Frontal cortex (tissue), 4 donors: ENCODE results near the gene NAALADL2. TPM values are rescaled to one million over a fixed set of nuclear protein-coding genes. Genes with fewer than 3 reads are reported as not detected.
"Not testable (repeated sequence)": the region's sequence is repeated elsewhere in the genome, so short reads cannot be mapped to it uniquely, and the experiment has no call there.

ENCODE experiments used
- DNase-seq, 2 donors: peaks; one replicate each; pipeline ENCODE4 v3.0.0; 2012; ENCODE audit warnings: low spot score in 2 of 2
- FAIRE-seq: peaks from 2 replicates; lab custom pipeline; 2012; peaks lifted over from hg19 to GRCh38; lab: Jason Lieb, UNC
- total RNA-seq: library from RNA; depleted of rRNA; stranded (reverse); fragments of >200 nt; gene quantifications from one replicate; pipeline ENCODE4 v1.2.3, GENCODE V29; 2014
- donor health status: control.
- donor health status: control.
- donor health status: control.

Gene NAALADL2
- total RNA-seq, 1 donor from 2014 or later, result 4.9 TPM

GRCh38 chr3:175428466-175428865 is 569.3 kb downstream of the NAALADL2 start:
- DNase-seq (no peak), FAIRE-seq (no peak)

- no peak for DNase-seq
- no peak for FAIRE-seq
These were observed 572.0 kb downstream of the NAALADL2 start for GRCh38 chr3:175430983-175431773.

- DNase-seq (no peak), FAIRE-seq (no peak)
These were observed 573.4 kb downstream of the NAALADL2 start for GRCh38 chr3:175432376-175433025.

DNA sequence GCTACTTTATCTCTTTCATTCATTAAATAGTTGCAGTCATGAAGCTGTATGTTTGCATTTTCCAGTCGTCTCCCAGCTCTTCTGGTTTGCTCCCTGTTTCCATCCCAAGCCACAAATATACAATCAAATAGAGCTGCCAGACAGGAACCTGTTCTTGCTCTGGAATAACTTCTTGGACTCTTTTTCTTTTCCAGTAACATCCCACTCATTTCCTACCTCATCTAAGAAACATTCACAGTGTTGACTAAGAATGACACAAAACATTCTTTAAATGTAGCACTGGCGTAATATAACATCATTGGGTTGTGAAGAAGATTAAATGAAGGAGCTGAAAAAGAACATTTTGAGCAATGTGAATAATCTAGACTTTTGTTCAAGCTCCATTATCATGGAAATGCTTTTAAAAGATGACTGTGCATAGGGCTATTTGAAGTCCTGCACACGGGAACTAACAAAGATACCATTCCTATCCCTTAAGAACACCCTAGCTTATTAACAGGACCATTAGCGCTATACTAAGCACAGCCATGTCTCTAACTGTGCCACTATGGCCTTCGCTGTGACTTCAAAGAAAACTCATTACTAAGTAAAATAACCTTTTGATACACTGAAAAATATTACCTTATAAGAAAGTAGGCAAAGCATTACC is 574.0 kb downstream of the NAALADL2 start:
- FAIRE-seq, result no peak
- no peak for DNase-seq

DNA sequence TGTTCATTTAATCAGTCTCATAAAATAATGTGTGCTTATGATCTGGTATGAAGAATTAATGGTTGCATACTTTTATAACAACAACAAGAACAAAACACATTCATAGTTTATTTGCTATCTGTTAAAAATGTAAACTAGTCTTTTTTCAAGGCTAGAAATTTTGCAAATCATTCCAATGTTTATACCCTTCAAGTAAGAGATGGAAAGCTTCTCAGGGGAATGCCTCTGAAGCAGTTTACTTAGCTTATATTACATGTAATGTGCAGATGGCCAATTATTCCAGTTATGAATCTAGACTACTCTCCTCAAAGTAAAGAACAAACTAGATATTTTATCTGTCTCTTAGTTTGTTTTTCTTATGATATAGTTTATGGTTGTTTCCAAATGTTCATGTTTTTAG is 575.4 kb downstream of the NAALADL2 start:
- FAIRE-seq, result no peak

DNA sequence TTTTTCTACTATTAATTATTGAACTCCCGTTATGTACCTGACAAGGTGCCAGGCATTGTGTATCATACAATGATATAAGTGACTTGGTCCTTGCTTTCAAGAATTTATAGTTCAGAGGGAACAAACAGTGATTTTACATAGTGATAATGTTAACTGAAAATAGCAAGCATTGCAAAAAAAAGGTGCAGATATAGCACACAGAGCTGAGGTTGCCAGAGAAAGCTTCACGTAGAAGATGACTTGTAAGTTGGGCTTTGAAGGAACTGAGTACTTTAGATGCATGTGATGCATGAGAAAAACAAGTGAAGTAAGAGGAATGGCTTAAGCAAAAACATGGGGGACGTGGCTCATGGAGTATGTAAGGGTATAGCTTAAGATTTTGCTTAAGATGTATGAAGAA is 584.5 kb downstream of the NAALADL2 start:
- no peak for FAIRE-seq
- DNase-seq, result no peak

More for the DNA sequence above, 575.4 kb downstream of the NAALADL2 start:
- no peak for DNase-seq

GRCh38 chr3:175445741-175446140 is 586.6 kb downstream of the NAALADL2 start:
- FAIRE-seq (no peak), DNase-seq (no peak)

DNA sequence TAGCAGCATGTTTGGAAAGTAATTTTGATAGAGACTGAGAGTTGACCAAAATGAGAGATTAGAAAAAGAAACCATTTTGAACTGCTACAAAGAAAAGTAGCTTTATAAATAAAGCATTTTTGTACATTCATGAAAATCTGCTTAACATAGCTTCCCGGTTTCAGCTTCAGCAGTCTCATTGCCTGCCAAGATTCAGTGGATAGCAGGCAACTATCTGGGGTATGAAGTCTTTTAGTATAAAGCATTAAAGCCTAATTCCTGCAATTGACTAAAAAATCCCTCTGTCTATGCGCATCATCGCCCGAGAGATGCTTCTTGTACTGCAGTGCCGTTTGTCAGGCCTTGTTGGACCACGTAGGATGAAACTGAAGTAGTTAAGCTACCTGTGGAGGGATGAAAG is 588.4 kb downstream of the NAALADL2 start:
- FAIRE-seq (no peak), DNase-seq (no peak)

DNA sequence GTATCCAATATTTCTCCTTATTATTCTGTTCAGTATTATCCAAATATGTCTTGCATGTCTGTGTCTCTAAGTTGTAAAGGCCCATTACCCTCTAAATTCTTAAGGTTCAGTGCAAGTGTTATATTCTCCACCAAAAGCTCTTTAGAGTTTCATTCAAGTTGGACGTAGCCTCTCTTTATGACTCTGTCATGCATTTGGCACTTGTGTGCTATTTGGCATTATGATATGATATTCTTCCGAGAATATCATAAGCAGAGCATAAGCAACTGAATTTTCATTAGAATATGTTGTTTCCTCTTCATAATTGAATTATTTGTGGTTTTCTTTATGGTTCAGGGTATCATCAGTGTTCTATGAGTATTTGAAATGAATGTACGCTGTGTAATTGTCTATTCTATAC is 594.2 kb downstream of the NAALADL2 start:
- FAIRE-seq, result no peak
- DNase-seq, result no peak

GRCh38 chr3:175456466-175456865 is 597.3 kb downstream of the NAALADL2 start:
- DNase-seq (no peak), FAIRE-seq (no peak)

DNA sequence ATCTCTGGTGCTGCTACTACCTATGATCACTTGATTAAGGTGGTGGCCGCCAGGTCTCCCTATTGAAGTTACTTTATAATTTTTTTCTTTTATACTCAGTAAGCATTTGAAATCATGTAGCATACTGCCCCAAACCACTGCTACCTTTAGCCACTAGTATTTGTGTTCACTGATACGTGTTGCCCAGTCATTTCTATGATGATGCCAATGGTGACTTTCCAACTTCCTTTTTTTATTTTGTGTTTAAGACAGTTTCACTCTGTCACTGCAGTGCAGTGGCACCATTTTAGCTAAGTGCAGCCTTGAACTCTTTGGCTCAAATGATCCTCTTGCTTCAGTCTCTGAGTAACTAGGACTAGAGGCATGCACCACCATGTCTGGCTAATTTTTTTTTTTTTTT is 598.2 kb downstream of the NAALADL2 start:
- FAIRE-seq, result no peak

DNA sequence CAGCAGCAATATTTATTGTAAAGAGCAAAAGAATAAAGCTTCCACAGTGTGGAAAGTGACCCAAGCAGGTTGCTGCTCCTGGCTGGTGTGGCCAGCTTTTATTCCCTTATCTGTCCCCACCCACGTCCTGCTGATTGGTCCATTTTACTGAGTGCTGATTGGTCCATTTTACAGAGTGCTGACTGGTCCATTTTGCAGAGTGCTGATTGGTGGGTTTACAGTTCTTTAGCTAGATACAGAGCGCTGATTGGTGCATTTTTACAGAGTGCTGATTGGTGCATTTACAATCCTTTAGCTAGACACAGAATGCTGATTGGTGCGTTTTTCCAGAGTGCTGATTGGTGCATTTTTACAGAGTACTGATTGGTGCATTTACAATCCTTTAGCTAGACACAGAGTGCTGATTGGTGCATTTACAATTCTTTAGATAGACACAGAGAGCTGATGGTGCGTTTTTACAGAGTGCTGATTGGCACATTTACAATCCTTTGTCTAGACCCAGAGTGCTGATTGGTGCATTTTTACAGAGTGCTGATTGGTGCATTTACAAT is 601.8 kb downstream of the NAALADL2 start:
- FAIRE-seq, DNase-seq: not testable (repeated sequence)

More for the DNA sequence above, 598.2 kb downstream of the NAALADL2 start:
- no peak for DNase-seq

DNA sequence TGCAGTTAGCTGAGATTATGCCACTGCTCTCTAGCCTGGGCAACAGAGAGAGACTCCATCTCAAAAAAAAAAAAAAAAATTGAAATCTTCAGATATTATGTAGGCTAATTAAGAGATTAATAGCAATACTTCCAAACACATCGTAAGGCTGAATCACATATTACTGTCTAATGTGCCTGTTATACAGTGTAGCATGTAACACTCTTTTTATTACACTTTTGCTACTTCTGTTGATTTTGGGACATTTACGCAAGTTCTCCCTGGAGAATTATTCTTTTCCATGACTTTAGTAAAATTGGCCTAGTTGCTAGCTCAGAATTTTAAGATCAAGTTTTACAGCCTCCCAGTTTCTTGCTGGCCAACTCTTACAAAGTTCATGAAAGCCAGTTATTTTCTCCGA is 605.2 kb downstream of the NAALADL2 start:
- FAIRE-seq, result no peak
- no peak for DNase-seq

- FAIRE-seq (no peak), DNase-seq (no peak)
These were observed 610.0 kb downstream of the NAALADL2 start for GRCh38 chr3:175469124-175469523.

- no peak for DNase-seq
- FAIRE-seq, result no peak
These were observed 616.6 kb downstream of the NAALADL2 start for GRCh38 chr3:175475765-175476164.

- no peak for FAIRE-seq
- DNase-seq, result no peak
These were observed 617.4 kb downstream of the NAALADL2 start for GRCh38 chr3:175476489-175476888.

GRCh38 chr3:175477651-175478224 is 618.6 kb downstream of the NAALADL2 start:
- no peak for FAIRE-seq
- DNase-seq, result no peak

GRCh38 chr3:175478301-175478700 is 619.2 kb downstream of the NAALADL2 start:
- no peak for DNase-seq
- FAIRE-seq, result no peak

DNA sequence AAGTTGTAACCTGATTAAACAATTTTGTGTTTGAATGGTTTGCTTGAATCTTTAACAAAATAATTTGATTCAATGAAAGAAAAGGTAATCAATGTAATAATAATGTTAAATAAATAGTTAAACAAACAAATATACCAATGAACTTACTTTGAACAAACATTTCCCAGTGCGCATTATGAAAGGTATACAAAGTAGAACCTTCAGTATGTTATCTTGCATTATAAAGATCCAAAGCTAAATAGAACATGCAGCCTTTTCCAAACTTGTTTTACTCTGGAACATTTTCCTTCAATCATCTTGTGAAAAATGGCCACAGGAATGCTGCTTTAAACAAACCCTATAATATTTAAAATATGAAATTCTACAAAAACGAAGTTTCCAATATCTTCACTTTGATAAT is 620.0 kb downstream of the NAALADL2 start:
- DNase-seq (no peak), FAIRE-seq (no peak)

DNA sequence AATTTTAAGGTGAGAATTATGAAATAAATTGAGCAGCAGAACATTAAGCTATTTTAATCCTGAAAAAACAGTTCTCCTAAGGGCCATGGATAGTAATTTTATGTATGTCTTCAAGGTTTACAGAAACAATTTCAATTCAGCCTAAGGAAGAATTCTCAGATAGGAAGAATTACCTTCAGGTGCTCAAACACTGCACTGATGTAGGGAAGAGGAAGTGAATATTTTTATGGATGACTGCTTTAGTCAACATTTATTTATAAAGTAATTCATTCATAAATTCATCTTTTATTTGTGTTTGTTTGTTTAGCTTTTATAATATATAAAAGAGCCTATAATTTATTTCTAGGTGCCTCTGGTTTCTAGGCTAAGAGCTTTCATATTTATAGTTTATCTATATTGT is 620.7 kb downstream of the NAALADL2 start:
- no peak for FAIRE-seq
- DNase-seq, result no peak
